Chondrocyte (in vitro differentiated cells): Measurements from ENCODE around the gene CDH22. TPM values are rescaled to one million over a fixed set of nuclear protein-coding genes. Genes with fewer than 3 reads are reported as not detected.

Source experiments
- DNase-seq: peaks from one replicate; pipeline ENCODE4 v3.0.0; 2021; ENCODE audit warnings: mixed read lengths, low spot score
- H3K27ac Mint-ChIP-seq: one replicate; pipeline ENCODE4 v1.8.0; 2021; ENCODE audit warnings: mild to moderate bottlenecking, moderate library complexity, mixed read lengths; ENCODE audit not compliant: unreplicated experiment
- H3K27me3 Mint-ChIP-seq: 2 replicates; pipeline ENCODE4 v1.8.0; 2021; ENCODE audit warnings: low read depth, mixed read lengths
- H3K36me3 Mint-ChIP-seq: 2 replicates; pipeline ENCODE4 v1.8.0; 2021; ENCODE audit warnings: low read depth, mixed read lengths
- H3K4me1 Mint-ChIP-seq: 2 replicates; pipeline ENCODE4 v1.8.0; 2021; ENCODE audit warnings: low read depth, mild to moderate bottlenecking, mixed read lengths
- H3K4me3 Mint-ChIP-seq: one replicate; pipeline ENCODE4 v1.8.0; 2021; ENCODE audit warnings: mild to moderate bottlenecking, moderate library complexity, mixed read lengths; ENCODE audit not compliant: unreplicated experiment
- H3K9me3 Mint-ChIP-seq: 2 replicates; pipeline ENCODE4 v1.8.0; 2021; ENCODE audit warnings: low read depth, mixed read lengths
- total RNA-seq: library from RNA; stranded (reverse); gene quantifications from 3 replicates; pipeline ENCODE4 v1.2.1, GENCODE V29; 2021
- TF ChIP-seq, protein P1 (sequence below): fragments of 200-600 bp; sonication (generic); IDR thresholded peaks from 2 replicates; pipeline ENCODE4 v1.5.0; 2021; ENCODE audit warnings: antibody characterized with exemption, mild to moderate bottlenecking, moderate library complexity

CDH22 gene
- total RNA-seq, 1 donor from 2014 or later, result not detected

DNA sequence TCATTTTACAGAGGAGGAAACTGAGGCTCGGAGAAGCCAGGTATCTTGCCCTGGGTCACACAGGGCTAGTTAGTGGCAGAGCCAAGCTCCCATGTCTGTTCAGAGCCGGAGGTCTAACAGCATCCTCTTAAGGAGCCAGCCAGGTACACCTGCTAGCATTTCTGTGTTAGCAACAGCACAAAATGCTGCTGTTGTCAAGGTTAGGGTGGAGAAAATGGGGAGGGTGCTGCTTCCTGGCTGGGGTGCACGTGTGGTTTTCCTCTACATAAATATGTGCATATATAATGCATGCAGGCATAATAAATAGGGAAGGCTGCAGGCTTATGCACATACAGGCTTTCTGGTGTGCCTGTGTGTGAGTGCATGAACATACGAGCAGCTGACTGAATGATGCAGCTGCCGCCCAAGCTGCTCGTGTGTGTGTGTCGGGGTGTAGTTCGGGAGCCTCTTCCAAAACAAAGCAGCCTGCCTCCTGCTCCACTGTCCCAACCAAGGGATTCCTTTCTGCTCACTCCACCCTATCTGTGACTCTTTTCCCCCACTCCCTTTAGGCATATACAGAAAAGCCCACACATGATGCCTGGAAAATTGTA lies 103.6 kb downstream of the CDH22 start:
- DNase-seq, result no peak
- no peaks in the 10 kb centered on the region for H3K9me3 Mint-ChIP-seq
- H3K27ac Mint-ChIP-seq, result no peak overlapping the region
- H3K4me1 Mint-ChIP-seq, result no peaks in the 10 kb centered on the region
- H3K36me3 Mint-ChIP-seq, result no peaks in the 10 kb centered on the region
- no peak overlapping the region for H3K4me3 Mint-ChIP-seq
- TF ChIP-seq, protein P1, sequence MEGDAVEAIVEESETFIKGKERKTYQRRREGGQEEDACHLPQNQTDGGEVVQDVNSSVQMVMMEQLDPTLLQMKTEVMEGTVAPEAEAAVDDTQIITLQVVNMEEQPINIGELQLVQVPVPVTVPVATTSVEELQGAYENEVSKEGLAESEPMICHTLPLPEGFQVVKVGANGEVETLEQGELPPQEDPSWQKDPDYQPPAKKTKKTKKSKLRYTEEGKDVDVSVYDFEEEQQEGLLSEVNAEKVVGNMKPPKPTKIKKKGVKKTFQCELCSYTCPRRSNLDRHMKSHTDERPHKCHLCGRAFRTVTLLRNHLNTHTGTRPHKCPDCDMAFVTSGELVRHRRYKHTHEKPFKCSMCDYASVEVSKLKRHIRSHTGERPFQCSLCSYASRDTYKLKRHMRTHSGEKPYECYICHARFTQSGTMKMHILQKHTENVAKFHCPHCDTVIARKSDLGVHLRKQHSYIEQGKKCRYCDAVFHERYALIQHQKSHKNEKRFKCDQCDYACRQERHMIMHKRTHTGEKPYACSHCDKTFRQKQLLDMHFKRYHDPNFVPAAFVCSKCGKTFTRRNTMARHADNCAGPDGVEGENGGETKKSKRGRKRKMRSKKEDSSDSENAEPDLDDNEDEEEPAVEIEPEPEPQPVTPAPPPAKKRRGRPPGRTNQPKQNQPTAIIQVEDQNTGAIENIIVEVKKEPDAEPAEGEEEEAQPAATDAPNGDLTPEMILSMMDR, result no peak
- peaks cover 53% of the 10 kb centered on the region for H3K27me3 Mint-ChIP-seq

DNA sequence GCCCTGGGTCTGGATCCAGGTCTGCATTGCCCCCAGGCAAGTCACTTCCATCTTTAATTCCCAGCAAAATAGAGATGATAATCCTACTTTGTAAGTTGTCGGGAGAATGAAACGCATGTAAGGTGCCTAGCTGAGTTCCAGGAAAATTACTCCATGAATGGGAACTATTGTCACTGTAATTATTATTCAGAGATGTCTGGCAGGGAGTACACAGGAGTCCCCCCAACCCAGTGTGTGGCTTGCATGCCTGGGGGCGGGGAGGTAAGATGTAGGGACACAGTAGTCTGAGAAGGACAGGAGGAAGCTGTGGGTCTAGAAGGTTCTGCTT lies 104.8 kb downstream of the CDH22 start:
- TF ChIP-seq, protein P1, result no peak
- no peak for DNase-seq
- Mint-ChIP-seq H3K27me3 (peaks cover 56% of the 10 kb centered on the region), H3K27ac (no peak overlapping the region), H3K9me3 (no peaks in the 10 kb centered on the region), H3K4me1 (no peaks in the 10 kb centered on the region), H3K4me3 (no peak overlapping the region), H3K36me3 (no peaks in the 10 kb centered on the region)

DNA sequence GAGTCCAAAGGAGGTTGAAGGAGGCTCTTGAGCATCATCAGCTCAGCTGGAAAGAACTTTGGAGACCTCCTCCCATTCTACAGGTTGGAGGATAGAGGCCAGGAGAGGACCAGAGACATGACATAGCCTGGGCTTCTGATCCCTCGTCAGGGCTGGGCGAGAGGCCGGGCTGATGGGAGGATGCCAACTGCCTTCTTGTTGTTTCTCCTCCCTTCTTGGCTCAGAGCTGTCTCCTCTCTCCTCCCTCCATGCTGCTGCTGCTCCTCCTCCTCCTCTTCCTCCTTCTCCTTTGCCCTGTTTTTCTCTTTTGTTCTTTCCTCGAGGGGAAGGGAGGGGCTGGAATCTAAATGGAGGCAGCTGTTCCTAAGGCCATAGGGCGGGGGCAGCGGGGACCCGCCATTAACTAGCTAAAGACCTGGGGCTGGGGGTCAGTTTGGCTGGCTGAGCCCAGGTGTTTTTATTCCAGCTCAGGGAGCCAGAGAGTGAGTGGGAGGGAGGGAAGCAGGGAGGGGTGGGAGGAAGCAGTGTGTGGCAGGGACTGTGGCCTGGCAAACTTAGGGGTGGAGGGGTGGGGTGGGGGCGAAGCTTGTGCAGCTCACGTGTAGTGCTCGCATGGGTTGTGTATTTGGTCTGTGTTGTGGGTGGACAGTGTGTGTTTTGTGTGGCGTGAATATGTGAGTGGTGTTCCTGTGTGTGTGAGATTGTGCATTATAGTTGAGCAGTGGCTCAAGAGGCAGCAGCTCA lies 105.4 kb downstream of the CDH22 start:
- H3K27ac Mint-ChIP-seq, result no peak overlapping the region
- no peak for DNase-seq
- H3K4me1 Mint-ChIP-seq, result no peaks in the 10 kb centered on the region
- H3K27me3 Mint-ChIP-seq, result peaks cover 58% of the 10 kb centered on the region
- no peak overlapping the region for H3K4me3 Mint-ChIP-seq
- TF ChIP-seq, protein P1, result no peak
- H3K36me3 Mint-ChIP-seq, result no peaks in the 10 kb centered on the region
- no peaks in the 10 kb centered on the region for H3K9me3 Mint-ChIP-seq

DNA sequence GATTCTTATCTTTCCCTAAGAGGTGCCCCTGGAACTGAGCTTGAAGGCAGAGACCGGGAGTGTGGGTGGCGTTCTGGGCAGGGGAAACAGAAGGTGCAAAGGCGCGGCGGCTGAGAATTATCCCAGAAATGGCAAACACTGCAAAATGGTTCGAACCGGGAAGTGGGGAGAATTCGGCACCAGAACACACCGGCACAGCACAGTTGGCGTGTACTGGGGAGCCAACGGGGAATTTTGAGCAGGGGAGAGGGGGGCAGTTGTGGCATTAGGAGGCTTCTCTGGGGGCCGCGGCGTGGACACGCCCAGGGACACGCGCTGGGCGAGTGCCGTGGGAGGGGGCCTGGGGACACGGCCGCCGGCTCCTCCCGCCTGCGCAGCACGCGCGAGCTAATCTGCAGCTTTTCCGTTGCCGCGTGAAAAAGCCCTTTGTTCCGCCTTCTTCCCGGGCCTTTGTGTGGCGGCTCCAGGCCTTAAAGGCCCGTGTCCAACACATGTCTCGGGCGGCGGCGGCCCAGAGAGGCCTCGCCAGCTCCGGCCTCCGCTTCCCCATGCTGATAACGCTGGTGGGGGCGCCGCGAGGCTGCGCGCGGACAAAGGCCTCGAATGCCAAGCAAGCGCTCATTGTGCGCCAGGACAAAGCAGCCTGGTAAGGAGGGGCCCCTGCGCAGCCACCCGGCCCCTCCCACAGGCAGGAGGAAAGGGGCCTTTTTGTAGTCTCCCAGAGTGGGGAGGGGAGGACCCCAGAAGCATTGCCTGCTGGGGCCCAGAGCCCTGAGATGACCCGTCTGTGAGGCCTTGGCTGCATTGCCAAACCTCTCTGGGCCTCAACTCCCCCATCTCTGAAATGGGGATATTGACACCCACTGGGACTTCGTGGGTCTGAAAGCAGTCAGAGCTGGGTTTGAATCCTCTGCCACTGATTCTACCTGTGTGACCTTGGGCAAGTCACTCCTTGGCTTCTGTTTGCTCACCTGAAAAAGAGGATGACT lies 107.4 kb downstream of the CDH22 start:
- H3K36me3 Mint-ChIP-seq, result no peaks in the 10 kb centered on the region
- no peak for DNase-seq
- TF ChIP-seq, protein P1, result no peak
- no peaks in the 10 kb centered on the region for H3K4me1 Mint-ChIP-seq
- no peak overlapping the region for H3K27ac Mint-ChIP-seq
- H3K4me3 Mint-ChIP-seq, result no peak overlapping the region
- no peaks in the 10 kb centered on the region for H3K9me3 Mint-ChIP-seq
- H3K27me3 Mint-ChIP-seq, result peaks cover 51% of the 10 kb centered on the region

DNA sequence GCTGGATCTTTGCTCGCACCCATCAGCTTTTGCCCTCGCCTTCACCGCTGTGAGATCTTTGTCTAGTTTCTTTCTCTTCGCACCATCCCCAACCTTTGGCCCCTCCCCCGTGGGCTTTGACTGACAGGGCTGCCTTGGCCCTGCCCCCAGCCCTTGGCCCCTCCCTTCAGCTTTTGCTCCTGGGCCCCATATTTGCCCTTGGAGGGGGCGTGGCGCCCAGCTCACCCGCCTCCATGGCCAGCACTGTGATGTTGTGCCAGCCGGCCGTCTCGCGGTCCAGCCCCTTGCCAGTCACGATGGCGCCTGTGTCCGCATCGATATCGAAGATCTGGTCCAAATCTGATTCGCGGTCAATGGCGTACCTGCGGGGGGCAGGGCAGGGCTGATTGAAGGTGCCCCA lies 109.1 kb downstream of the CDH22 start:
- H3K36me3 Mint-ChIP-seq, result no peaks in the 10 kb centered on the region
- H3K27ac Mint-ChIP-seq, result no peak overlapping the region
- no peak for DNase-seq
- no peaks in the 10 kb centered on the region for H3K4me1 Mint-ChIP-seq
- no peaks in the 10 kb centered on the region for H3K9me3 Mint-ChIP-seq
- H3K27me3 Mint-ChIP-seq, result peaks cover 39% of the 10 kb centered on the region
- H3K4me3 Mint-ChIP-seq, result no peak overlapping the region
- TF ChIP-seq, protein P1, result no peak
